Endothelial cell of umbilical vein (primary cell): ENCODE results near the gene PAGR1. TPM values are rescaled to one million over a fixed set of nuclear protein-coding genes. Genes with fewer than 3 reads are reported as not detected.

Experiments
- BruUV-seq: library from RNA; stranded (reverse); fragments of 400-500 nt; replicated peaks from 2 replicates; lab custom pipeline; 2021; lab: Mats Ljungman, UMichigan
- CTCF ChIA-PET: fragments of 300-600, 350-600 bp; sonication (Branson Sonifier 250); formaldehyde crosslinking; loops from one replicate; lab custom pipeline; 2021; ENCODE audit warnings: antibody characterized with exemption, inconsistent platforms; lab: Charles Lee
- POLR2A ChIA-PET: fragments of 300-600, 350-600 bp; sonication (Branson Sonifier 250); formaldehyde crosslinking; loops from one replicate; lab custom pipeline; 2021; ENCODE audit warnings: antibody characterized with exemption, inconsistent platforms; lab: Charles Lee
- DNase-seq: peaks from one replicate; pipeline ENCODE4 v3.0.0-alpha.2; 2011; ENCODE audit warnings: low read depth, low spot score
- FAIRE-seq: peaks from 2 replicates; lab custom pipeline; 2011; peaks lifted over from hg19 to GRCh38; lab: Jason Lieb, UNC
- H2AFZ ChIP-seq: 2 replicates; pipeline ENCODE4 v1.6.0; 2012; ENCODE audit warnings: low read depth, low read length, control low read depth, inconsistent platforms
- H3K27ac ChIP-seq: 2 replicates; pipeline ENCODE4 v1.5.1; 2011; ENCODE audit warnings: low read depth, mild to moderate bottlenecking, control low read depth, low read length, moderate library complexity; ENCODE audit not compliant: insufficient read depth
- H3K27me3 ChIP-seq, 2 experiments: 2 replicates each; pipeline versions ENCODE4 v1.6.0 to v1.6.1; 2011; ENCODE audit warnings: low read length in 2 of 2, mixed read lengths in 1 of 2; ENCODE audit not compliant: control insufficient read depth in 2 of 2, insufficient read depth in 2 of 2
- H3K36me3 ChIP-seq, 2 experiments: 2 replicates in 1 of 2; 3 replicates in 1 of 2; pipeline ENCODE4 v1.5.1; 2011; ENCODE audit warnings: low read length in 2 of 2, mild to moderate bottlenecking in 1 of 2, moderate library complexity in 1 of 2; ENCODE audit not compliant: control insufficient read depth in 2 of 2, insufficient read depth in 2 of 2; ENCODE audit errors: extremely low read depth in 1 of 2
- H3K4me1 ChIP-seq: 3 replicates; pipeline ENCODE4 v1.5.1; 2011; ENCODE audit warnings: mild to moderate bottlenecking, low read length; ENCODE audit not compliant: control insufficient read depth, insufficient read depth; ENCODE audit errors: extremely low read depth
- H3K4me2 ChIP-seq: 2 replicates; pipeline ENCODE4 v1.6.1; 2011; ENCODE audit warnings: low read length, control low read depth, mixed read lengths; ENCODE audit not compliant: insufficient read depth
- H3K4me3 ChIP-seq, 3 experiments: fragments of 200-600 bp in 1 of 3; sonication (generic), shearing (Covaris generic) in 1 of 3; replicated peaks in 1 of 3; 2 replicates each; pipeline ENCODE4 v1.5.1; 2011 to 2016; ENCODE audit warnings: control low read depth in 3 of 3, low read length in 3 of 3, mild to moderate bottlenecking in 2 of 3, inconsistent platforms in 1 of 3, low read depth in 1 of 3, moderate library complexity in 1 of 3; ENCODE audit not compliant: insufficient read depth in 1 of 3
- H3K79me2 ChIP-seq: 2 replicates; pipeline ENCODE4 v1.6.0; 2012; ENCODE audit warnings: low read length, inconsistent platforms; ENCODE audit not compliant: control insufficient read depth, insufficient read depth
- H3K9ac ChIP-seq: replicated peaks from 2 replicates; pipeline ENCODE3; 2011; ENCODE audit warnings: low read length, control low read depth; ENCODE audit not compliant: insufficient read depth; ENCODE audit errors: extremely low read depth
- H3K9me1 ChIP-seq: replicated peaks from 3 replicates; pipeline ENCODE4 v1.6.0; 2011; ENCODE audit warnings: mild to moderate bottlenecking, low read length; ENCODE audit not compliant: control insufficient read depth, insufficient read depth; ENCODE audit errors: extremely low read depth
- H3K9me3 ChIP-seq: replicated peaks from 2 replicates; pipeline ENCODE4 v1.5.1; 2012; ENCODE audit warnings: low read length, inconsistent platforms; ENCODE audit not compliant: control insufficient read depth, insufficient read depth
- H4K20me1 ChIP-seq: replicated peaks from 2 replicates; pipeline ENCODE3; 2011; ENCODE audit warnings: mild to moderate bottlenecking, low read length; ENCODE audit not compliant: control insufficient read depth, insufficient read depth; ENCODE audit errors: extremely low read depth
- CTCF ChIP-seq, 2 donors: IDR thresholded peaks; 1 replicate in 1 of 2; 2 replicates in 1 of 2; pipeline ENCODE4 v1.5.1; 2011; ENCODE audit warnings: low read length in 2 of 2, mild to moderate bottlenecking in 2 of 2, moderate library complexity in 2 of 2, control low read depth in 1 of 2, inconsistent platforms in 1 of 2, low read depth in 1 of 2; ENCODE audit not compliant: insufficient read depth in 1 of 2; ENCODE audit errors: extremely low read depth in 1 of 2
- EZH2 ChIP-seq: IDR thresholded peaks from 2 replicates; pipeline ENCODE4 v1.6.1; 2012; ENCODE audit warnings: borderline replicate concordance, low read depth, mild to moderate bottlenecking, moderate library complexity, low read length, inconsistent platforms; ENCODE audit not compliant: severe bottlenecking
- FOS ChIP-seq: IDR thresholded peaks from 2 replicates; pipeline ENCODE4 v1.6.1; 2011; ENCODE audit warnings: mild to moderate bottlenecking, low read length, moderate library complexity, borderline replicate concordance; ENCODE audit not compliant: insufficient read depth
- GATA2 ChIP-seq: IDR thresholded peaks from 2 replicates; pipeline ENCODE4 v1.7.0; 2011; ENCODE audit warnings: low read depth, mild to moderate bottlenecking, moderate library complexity, mixed read lengths, low read length; ENCODE audit not compliant: insufficient read length, insufficient read depth
- JUN ChIP-seq: IDR thresholded peaks from 2 replicates; pipeline ENCODE4 v1.6.1; 2011; ENCODE audit warnings: borderline replicate concordance, low read depth; ENCODE audit not compliant: insufficient read length, insufficient read depth
- MAX ChIP-seq: IDR thresholded peaks from 2 replicates; pipeline ENCODE4 v1.6.1; 2011; ENCODE audit not compliant: insufficient read depth, insufficient read length
- MYC ChIP-seq: IDR thresholded peaks from one replicate; pipeline ENCODE4 v1.6.1; 2011; ENCODE audit warnings: mild to moderate bottlenecking, low read depth, low read length
- POLR2A ChIP-seq: IDR thresholded peaks from 2 replicates; pipeline ENCODE4 v1.6.1; 2012; ENCODE audit warnings: low read depth, mild to moderate bottlenecking, control low read depth, low read length
- POLR2AphosphoS5 ChIP-seq: IDR thresholded peaks from 2 replicates; pipeline ENCODE4 v1.6.1; 2012; ENCODE audit warnings: low read depth, mild to moderate bottlenecking, control low read depth, low read length, moderate library complexity; ENCODE audit not compliant: insufficient read depth
- dilution Hi-C: fragments of 300-500 bp; cut with MboI; formaldehyde crosslinking; loops from one replicate; pipeline ENCODE4 v1.15.0; 2019; ENCODE audit warnings: low sequenced_read_pairs; ENCODE audit not compliant: extremely low pct_ligation_motif_present
- intact Hi-C: fragments of 100-400 bp; cut with micrococcal nuclease; formaldehyde crosslinking; loops from one replicate; pipeline ENCODE4 v1.10.0; 2022
- polyA plus RNA-seq, 4 experiments: library from polyadenylated mRNA; depleted of rRNA in 3 of 4; stranded (reverse) in 3 of 4; unstranded in 1 of 4; fragments of >200 nt; gene quantifications; 2 replicates each; pipeline versions ENCODE4 v1.2.1 to v1.2.3, GENCODE V29; 2011 to 2012; ENCODE audit warnings: missing spikeins in 1 of 4
- total RNA-seq: library from RNA; stranded (reverse); gene quantifications from 2 replicates; pipeline ENCODE4 v1.2.3, GENCODE V29; 2021

PAGR1 gene
- total and polyA plus RNA-seq, 2 donors (not counting 3 experiments of a cell fraction or from before 2014, with no cell fraction given): 15.9 to 26.3 TPM

GRCh38 chr16:29789775-29790182 lies 26.2 kb upstream of the PAGR1 start:
- Histone ChIP-seq H3K4me1 (peaks cover 28% of the 10 kb centered on the region), H3K9me3 (no peaks in the 10 kb centered on the region), H4K20me1 (no peaks in the 10 kb centered on the region), H3K4me3 (peak overlapping the region; percentile 33 to 44 (median 43)), H3K9ac (peak overlapping the region; percentile 53), H3K36me3 (no peaks in the 10 kb centered on the region), H3K79me2 (peaks cover 42% of the 10 kb centered on the region), H3K4me2 (peak overlapping the region; percentile 62), H3K9me1 (no peaks in the 10 kb centered on the region), H3K27ac (no peak overlapping the region), H3K27me3 (no peaks in the 10 kb centered on the region), H2AFZ (peak overlapping the region; percentile 98)
- CTCF ChIA-PET: interaction anchor here (0.6 to 6.3 kb wide), 16 partner anchors 10 to 99 kb away, joined by 3 to 34 read pairs (median 4); partner anchors contain the start of genes CDIPT and PAGR1
- FAIRE-seq (peak; percentile 59), DNase-seq (no peak)
- dilution Hi-C loops (no loop called here), intact Hi-C loops (loop anchor here (1.0 to 5.0 kb wide), 5 partner anchors 16 to 188 kb away; partner anchors contain the start of genes CDIPT and PAGR1)
- TF ChIP-seq GATA2: no peak
- TF ChIP-seq MYC: no peak
- TF ChIP-seq POLR2A: no peak
- no peak for TF ChIP-seq MAX
- TF ChIP-seq POLR2AphosphoS5: no peak
- TF ChIP-seq CTCF (IDR thresholded peaks at IDR 0.05; ENCODE audit: extremely low read depth in 1 of 2, insufficient read depth in 1 of 2, low read depth in 1 of 2, low read length in 2 of 2): no peak
- no peak for TF ChIP-seq JUN
- TF ChIP-seq EZH2: no peak
- no peak for TF ChIP-seq FOS
- POLR2A ChIA-PET: interaction anchor here (1.0 to 1.2 kb wide), 3 partner anchors 14 to 184 kb away, joined by 3 to 9 read pairs (median 3); partner anchors contain the start of gene TAOK2
- BruUV-seq: TSS peak; percentile 40
